GM23338 (cell line): ENCODE measurements around the gene CDC14B. TPM values are rescaled to one million over a fixed set of nuclear protein-coding genes. Genes with fewer than 3 reads are reported as not detected.

Experiments used
- ATAC-seq: fragments of 200-7000 bp; cut with Tn5 transposase; 3 replicates; pipeline ENCODE4 v1.9.1; 2020
- DNase-seq: peaks from one replicate; pipeline ENCODE4 v3.0.0-alpha.2; 2015; ENCODE audit warnings: low spot score
- H2AFZ ChIP-seq: fragments of 200-600 bp; sonication (generic); 2 replicates; pipeline ENCODE4 v1.8.0; 2016; ENCODE audit warnings: antibody characterized with exemption, mild to moderate bottlenecking, moderate library complexity
- H3F3A ChIP-seq: fragments of 200-600 bp; sonication (generic); replicated peaks from 2 replicates; pipeline ENCODE4 v1.8.0; 2017; ENCODE audit warnings: antibody characterized with exemption, mixed run types, low read depth
- H3K27ac ChIP-seq: fragments of 200-600 bp; sonication (generic); 2 replicates; pipeline ENCODE4 v1.6.1; 2016; ENCODE audit warnings: low read depth
- H3K27me3 ChIP-seq: fragments of 200-600 bp; sonication (generic); 2 replicates; pipeline ENCODE4 v1.8.0; 2016; ENCODE audit warnings: mild to moderate bottlenecking, mixed run types, moderate library complexity; ENCODE audit not compliant: insufficient read depth
- H3K36me3 ChIP-seq: fragments of 200-600 bp; sonication (generic); 2 replicates; pipeline ENCODE4 v1.8.0; 2016; ENCODE audit warnings: mild to moderate bottlenecking; ENCODE audit not compliant: insufficient read depth
- H3K4me1 ChIP-seq: fragments of 200-600 bp; sonication (generic); 2 replicates; pipeline ENCODE4 v1.8.0; 2016; ENCODE audit warnings: mild to moderate bottlenecking, moderate library complexity; ENCODE audit not compliant: insufficient read depth
- H3K4me2 ChIP-seq: fragments of 200-600 bp; sonication (generic); 2 replicates; pipeline ENCODE4 v1.7.1; 2017; ENCODE audit warnings: mixed run types
- H3K4me3 ChIP-seq: fragments of 200-600 bp; sonication (generic); 2 replicates; pipeline ENCODE4 v1.6.1; 2016; ENCODE audit warnings: mixed run types
- H3K79me2 ChIP-seq: fragments of 200-600 bp; sonication (generic); replicated peaks from 2 replicates; pipeline ENCODE4 v1.8.0; 2017; ENCODE audit warnings: mild to moderate bottlenecking; ENCODE audit not compliant: insufficient read depth
- H3K9me2 ChIP-seq: fragments of 200-600 bp; sonication (generic); 2 replicates; pipeline ENCODE4 v1.8.0; 2017; ENCODE audit not compliant: insufficient read depth
- H4K20me1 ChIP-seq: fragments of 200-600 bp; sonication (generic); replicated peaks from 2 replicates; pipeline ENCODE4 v1.8.0; 2017; ENCODE audit warnings: mild to moderate bottlenecking; ENCODE audit not compliant: insufficient read depth
- H3K27ac Mint-ChIP-seq: 2 replicates; pipeline ENCODE4 v1.8.0; 2020; ENCODE audit warnings: inconsistent platforms, mild to moderate bottlenecking, moderate library complexity, mixed read lengths
- H3K27me3 Mint-ChIP-seq: 3 replicates; pipeline ENCODE4 v1.8.0; 2022; ENCODE audit warnings: low read depth, mild to moderate bottlenecking, moderate library complexity, mixed read lengths, inconsistent platforms; ENCODE audit not compliant: insufficient read depth, poor library complexity
- H3K36me3 Mint-ChIP-seq: 3 replicates; pipeline ENCODE4 v1.8.0; 2021; ENCODE audit warnings: low read depth, mild to moderate bottlenecking, inconsistent platforms, moderate library complexity, mixed read lengths
- H3K4me1 Mint-ChIP-seq: 3 replicates; pipeline ENCODE4 v1.8.0; 2020; ENCODE audit warnings: mild to moderate bottlenecking, inconsistent platforms, mixed read lengths
- H3K4me3 Mint-ChIP-seq: 3 replicates; pipeline ENCODE4 v1.8.0; 2021; ENCODE audit warnings: moderate library complexity, mild to moderate bottlenecking, inconsistent platforms, mixed read lengths
- H3K9me3 Mint-ChIP-seq: 3 replicates; pipeline ENCODE4 v1.8.0; 2020; ENCODE audit warnings: moderate library complexity, mild to moderate bottlenecking, inconsistent platforms, mixed read lengths
- CTCF ChIP-seq, 2 experiments: fragments of 200-600 bp in 1 of 2; sonication (generic) in 1 of 2; conservative IDR thresholded peaks; 2 replicates each; pipeline versions ENCODE4 v1.5.1 to v1.6.1; 2016 to 2017; ENCODE audit warnings: antibody characterized with exemption in 2 of 2, low read depth in 2 of 2, mild to moderate bottlenecking in 2 of 2, moderate library complexity in 1 of 2
- EZH2phosphoT487 ChIP-seq: fragments of 200-600 bp; sonication (generic); IDR thresholded peaks from one replicate; pipeline ENCODE4 v1.8.1; 2018; ENCODE audit warnings: antibody characterized with exemption; ENCODE audit not compliant: unreplicated experiment
- JUNB ChIP-seq: IDR thresholded peaks from one replicate; pipeline ENCODE4 v1.6.1; 2016; ENCODE audit warnings: antibody characterized with exemption; ENCODE audit not compliant: unreplicated experiment
- NANOG ChIP-seq: IDR thresholded peaks from 2 replicates; pipeline ENCODE4 v1.6.1; 2016; ENCODE audit warnings: antibody characterized with exemption, borderline replicate concordance
- POLR2AphosphoS5 ChIP-seq: IDR thresholded peaks from 2 replicates; pipeline ENCODE4 v1.6.1; 2016; ENCODE audit warnings: antibody characterized with exemption, low read depth
- REST ChIP-seq: IDR thresholded peaks from one replicate; pipeline ENCODE4 v1.6.1; 2018; ENCODE audit warnings: antibody characterized with exemption; ENCODE audit not compliant: unreplicated experiment
- polyA plus RNA-seq: library from polyadenylated mRNA; unstranded; fragments of >200 nt; fragmentation: Nextera tagmentation; extraction: Ambion mirVana; gene quantifications from 2 replicates; pipeline ENCODE4 v1.2.1, GENCODE V29; 2016
- total RNA-seq: library from RNA; depleted of rRNA; stranded (reverse); fragments of >200 nt; shearing (Covaris generic); gene quantifications from 2 replicates; pipeline ENCODE4 v1.2.3, GENCODE V29; 2014
- TF ChIP-seq, protein P1 (sequence below): IDR thresholded peaks from 2 replicates; pipeline ENCODE4 v1.6.1; 2016; ENCODE audit warnings: antibody characterized with exemption

Gene CDC14B
- total and polyA plus RNA-seq, 2 experiments from 2014 or later, result 12.2 to 52.1 TPM

DNA sequence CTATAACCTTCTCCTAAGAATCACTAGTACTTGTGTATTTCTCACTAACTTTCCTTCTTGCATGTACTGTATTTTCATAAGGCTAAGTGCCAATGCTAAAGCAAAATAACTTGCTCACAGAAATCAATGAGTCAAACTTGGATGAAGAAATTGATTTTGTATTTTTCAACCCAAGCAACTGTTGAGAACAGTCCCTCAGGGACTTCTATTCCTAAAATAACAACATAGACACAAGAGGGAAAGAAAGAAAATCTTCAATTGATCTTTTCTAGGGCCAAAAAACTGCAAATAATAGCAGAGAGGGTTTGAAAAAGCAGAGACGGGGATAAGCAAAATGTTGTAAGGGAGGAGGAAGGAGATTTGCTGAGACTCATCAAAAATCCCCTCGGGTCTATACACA is 99.9 kb downstream of the CDC14B start:
- DNase-seq (no peak), ATAC-seq (no peak)
- no peaks in the 10 kb centered on the region for H3K27me3 ChIP-seq
- H3K4me1 ChIP-seq, result no peaks in the 10 kb centered on the region
- Mint-ChIP-seq H3K36me3 (peaks cover 51% of the 10 kb centered on the region), H3K27ac (no peak overlapping the region), H3K27me3 (peaks cover 5% of the 10 kb centered on the region), H3K9me3 (no peaks in the 10 kb centered on the region), H3K4me3 (no peak overlapping the region), H3K4me1 (no peaks in the 10 kb centered on the region)
- H3K9me2 ChIP-seq, result no peaks in the 10 kb centered on the region
- no peaks in the 10 kb centered on the region for H4K20me1 ChIP-seq
- no peak overlapping the region for H3K4me2 ChIP-seq
- TF ChIP-seq EZH2phosphoT487 (no peak), POLR2AphosphoS5 (no peak), REST (no peak), JUNB (no peak), CTCF (conservative IDR thresholded peaks at IDR 0.05; ENCODE audit: low read depth in 2 of 2) (no peak)
- TF ChIP-seq, protein P1, sequence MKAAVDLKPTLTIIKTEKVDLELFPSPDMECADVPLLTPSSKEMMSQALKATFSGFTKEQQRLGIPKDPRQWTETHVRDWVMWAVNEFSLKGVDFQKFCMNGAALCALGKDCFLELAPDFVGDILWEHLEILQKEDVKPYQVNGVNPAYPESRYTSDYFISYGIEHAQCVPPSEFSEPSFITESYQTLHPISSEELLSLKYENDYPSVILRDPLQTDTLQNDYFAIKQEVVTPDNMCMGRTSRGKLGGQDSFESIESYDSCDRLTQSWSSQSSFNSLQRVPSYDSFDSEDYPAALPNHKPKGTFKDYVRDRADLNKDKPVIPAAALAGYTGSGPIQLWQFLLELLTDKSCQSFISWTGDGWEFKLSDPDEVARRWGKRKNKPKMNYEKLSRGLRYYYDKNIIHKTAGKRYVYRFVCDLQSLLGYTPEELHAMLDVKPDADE, result no peak
- H2AFZ ChIP-seq, result no peak overlapping the region
- H3K27ac ChIP-seq, result no peak overlapping the region
- H3K79me2 ChIP-seq, result no peaks in the 10 kb centered on the region
- H3K36me3 ChIP-seq, result peaks cover 4% of the 10 kb centered on the region; the same call in 1 of the 2 replicates
- no peaks in the 10 kb centered on the region for H3F3A ChIP-seq
- H3K4me3 ChIP-seq, result no peak overlapping the region

DNA sequence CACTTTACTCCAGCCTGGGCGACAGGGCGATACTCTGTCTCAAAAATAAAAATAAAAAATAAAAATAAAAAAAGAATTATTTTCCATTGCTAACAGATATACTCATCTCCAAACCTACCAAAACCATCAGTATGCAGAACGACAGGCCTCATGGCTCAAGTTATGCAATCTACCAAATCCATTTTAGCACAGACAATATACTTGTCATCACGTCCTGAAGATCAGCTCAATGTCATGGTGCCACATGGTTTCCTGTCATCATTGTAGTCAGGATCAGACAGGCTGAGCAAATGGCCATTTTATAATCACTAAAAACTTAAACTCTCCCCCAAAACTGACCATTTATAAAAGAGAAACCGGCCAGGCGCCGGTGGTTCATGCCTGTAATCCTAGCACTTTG is 100.5 kb downstream of the CDC14B start:
- Mint-ChIP-seq H3K4me3 (no peak overlapping the region), H3K4me1 (no peaks in the 10 kb centered on the region), H3K9me3 (no peaks in the 10 kb centered on the region), H3K27me3 (peaks cover 5% of the 10 kb centered on the region), H3K27ac (no peak overlapping the region), H3K36me3 (peaks cover 47% of the 10 kb centered on the region)
- peaks cover 6% of the 10 kb centered on the region; the same call in 1 of the 2 replicates for H3K36me3 ChIP-seq
- H2AFZ ChIP-seq, result no peak overlapping the region
- H3K27ac ChIP-seq, result no peak overlapping the region
- H3K4me2 ChIP-seq, result no peak overlapping the region
- H3K4me1 ChIP-seq, result no peaks in the 10 kb centered on the region
- DNase-seq (no peak), ATAC-seq (no peak)
- no peaks in the 10 kb centered on the region for H3K27me3 ChIP-seq
- no peak overlapping the region for H3K4me3 ChIP-seq
- H3K9me2 ChIP-seq, result no peaks in the 10 kb centered on the region
- H4K20me1 ChIP-seq, result no peaks in the 10 kb centered on the region
- no peaks in the 10 kb centered on the region for H3F3A ChIP-seq
- no peaks in the 10 kb centered on the region for H3K79me2 ChIP-seq
- no peak for TF ChIP-seq CTCF (conservative IDR thresholded peaks at IDR 0.05; ENCODE audit: low read depth in 2 of 2)
- TF ChIP-seq NANOG, result no peak
